ENCODE data around the gene KDR.

The KDR gene

GRCh38 chr4:55122235-55122634, 3.2 kb downstream of the KDR start:
- no peak for DNase-seq

GRCh38 chr4:55121246-55121645, 4.1 kb downstream of the KDR start:
- no peak for DNase-seq

- no peak for DNase-seq
These were observed 7.0 kb downstream of the KDR start for GRCh38 chr4:55118397-55118796.

- no peak for DNase-seq
These were observed 7.9 kb downstream of the KDR start for GRCh38 chr4:55117511-55117910.

DNA sequence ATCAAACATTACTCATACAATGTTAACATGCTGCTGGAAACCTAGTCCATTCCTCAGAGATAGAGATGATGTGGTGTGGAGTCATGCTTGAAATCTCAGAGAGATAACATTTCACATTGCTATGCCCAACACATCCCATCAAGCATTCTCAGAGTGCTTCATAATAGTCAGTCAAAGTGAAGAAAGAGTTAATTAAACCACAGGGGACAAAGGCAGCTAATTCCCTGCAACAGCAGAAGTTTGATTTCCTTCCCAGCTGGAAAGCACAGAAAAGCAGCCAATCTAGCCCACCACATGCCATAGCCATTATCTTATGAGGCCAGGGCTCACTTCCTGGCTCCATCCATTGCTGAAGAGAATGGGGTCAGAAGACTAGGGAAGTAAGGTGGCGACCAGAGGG, 8.9 kb downstream of the KDR start:
- DNase-seq: no peak

- no peak for DNase-seq
These were observed 13.8 kb downstream of the KDR start for GRCh38 chr4:55111601-55112000.

GRCh38 chr4:55110131-55110530, 15.3 kb downstream of the KDR start:
- DNase-seq: no peak

GRCh38 chr4:55107054-55107453, 18.3 kb downstream of the KDR start:
- DNase-seq: no peak

DNA sequence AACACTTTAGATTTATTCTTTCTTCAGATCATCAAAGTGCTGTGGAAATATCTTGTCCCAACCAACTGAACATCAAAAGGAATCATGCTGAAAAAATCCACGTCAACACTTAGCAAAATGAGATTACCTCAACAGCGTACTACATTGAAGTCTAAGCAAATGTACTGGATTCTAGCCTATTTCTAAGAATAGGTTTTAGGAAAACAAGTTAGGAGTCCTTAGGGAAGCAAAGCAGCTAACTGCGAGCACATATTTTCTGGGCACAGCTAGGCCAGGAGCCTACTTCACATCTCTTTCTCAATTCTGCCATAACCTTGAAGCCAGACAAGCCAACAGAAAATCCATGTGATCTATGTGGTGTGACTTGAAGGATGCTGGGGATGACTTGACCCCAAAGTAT, 22.2 kb downstream of the KDR start:
- DNase-seq: no peak

DNA sequence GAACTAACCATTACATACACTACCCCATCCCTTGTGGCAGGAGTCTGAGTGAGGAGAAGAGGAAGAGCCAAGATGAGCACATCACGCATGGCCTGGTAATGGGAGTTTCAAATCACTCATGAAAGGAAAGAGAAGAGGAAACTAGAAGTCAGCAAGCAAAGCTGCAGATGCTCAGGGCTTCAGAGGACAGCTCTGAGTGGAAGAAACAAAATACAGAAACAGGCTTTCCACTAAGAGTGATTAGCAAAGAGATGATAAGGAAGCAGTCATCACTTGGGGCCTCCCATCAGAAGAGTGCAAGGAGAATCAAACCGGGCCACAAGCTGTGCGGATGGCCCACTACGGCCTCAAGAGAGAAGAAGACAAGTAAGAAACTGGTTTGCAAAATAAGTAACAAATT, 25.6 kb downstream of the KDR start:
- DNase-seq: no peak

DNA sequence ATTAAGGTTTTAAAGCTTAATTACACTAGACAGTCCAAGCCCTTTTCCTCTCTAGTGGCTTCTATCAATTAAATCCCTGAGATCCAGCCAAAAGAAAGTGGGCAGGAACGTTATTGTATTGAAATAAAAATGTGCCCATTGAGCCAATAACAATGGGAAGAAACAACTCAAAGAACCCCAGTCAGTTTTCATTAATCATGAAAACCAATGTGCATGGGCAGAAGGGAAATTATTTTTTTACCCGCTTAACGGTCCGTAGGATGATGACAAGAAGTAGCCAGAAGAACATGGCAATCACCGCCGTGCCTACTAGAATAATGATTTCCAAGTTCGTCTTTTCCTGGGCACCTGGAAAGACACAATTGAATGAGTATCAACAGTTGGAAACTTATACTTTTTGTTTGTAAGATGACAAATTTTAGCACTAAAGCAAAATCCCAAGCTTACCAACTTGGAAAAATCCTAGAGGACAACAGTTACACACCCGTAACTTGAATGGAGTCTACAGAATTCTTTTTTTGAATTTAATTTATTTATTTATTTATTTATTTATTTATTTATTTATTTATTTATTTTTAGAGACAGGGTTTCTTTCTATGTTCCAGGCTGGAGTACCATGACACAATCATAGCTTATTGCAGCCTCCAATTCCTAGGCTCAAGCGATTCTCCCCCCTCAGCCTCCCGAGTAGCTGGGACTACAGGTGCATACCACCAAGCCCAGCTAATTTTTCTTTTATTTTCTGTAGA, 26.8 kb downstream of the KDR start:
- DNase-seq: no peak

DNA sequence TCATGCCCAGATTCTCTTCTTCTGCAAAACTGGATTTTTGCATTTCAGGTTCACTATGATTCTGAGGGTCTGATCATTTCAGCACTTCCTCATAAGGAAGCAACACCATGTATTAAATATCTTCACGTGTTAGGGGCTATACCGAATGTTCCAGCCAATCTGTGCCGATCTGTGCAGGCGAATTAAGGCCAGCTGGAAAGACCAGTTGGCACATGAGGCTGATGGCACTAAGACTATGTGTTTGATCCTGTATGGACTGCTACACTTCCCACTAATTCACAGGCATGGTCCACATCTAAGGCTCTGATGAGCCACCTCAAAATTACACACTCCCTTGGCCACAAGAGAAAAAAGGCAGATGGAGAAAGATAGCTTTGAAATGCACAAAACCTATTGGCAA, 28.8 kb downstream of the KDR start:
- no peak for DNase-seq

DNA sequence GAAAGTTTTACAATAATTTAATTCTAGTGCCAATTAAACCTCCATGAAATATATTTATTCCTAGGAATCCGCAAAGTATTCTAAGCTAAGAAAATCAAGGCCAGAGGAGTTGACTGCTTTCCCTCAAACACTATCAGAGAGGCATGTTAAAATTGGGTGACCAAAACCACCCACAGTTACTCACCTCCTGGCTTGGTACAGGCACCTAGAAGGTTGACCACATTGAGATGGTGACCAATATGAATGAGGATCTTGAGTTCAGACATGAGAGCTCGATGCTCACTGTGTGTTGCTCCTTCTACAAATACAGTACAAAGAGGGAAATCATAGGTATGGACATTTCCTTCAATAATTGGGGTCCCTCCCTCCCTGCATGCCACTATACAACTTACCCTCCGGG, 29.4 kb downstream of the KDR start:
- DNase-seq: no peak

DNA sequence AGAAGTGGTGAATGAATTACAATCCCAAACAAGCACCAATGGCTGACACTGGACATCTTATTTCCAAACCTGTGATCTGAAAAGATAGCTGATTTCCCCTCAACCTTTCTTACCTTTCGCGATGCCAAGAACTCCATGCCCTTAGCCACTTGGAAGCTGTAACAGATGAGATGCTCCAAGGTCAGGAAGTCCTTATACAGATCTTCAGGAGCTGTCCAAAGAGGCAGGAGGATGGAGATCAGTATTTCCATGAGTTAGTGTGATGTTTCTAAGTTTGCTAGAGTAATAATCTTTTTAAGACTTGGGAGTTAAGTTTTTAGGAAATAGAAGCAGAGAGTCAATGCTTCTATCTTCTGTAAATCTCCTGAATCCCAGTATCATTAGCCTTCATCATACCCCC, 32.9 kb downstream of the KDR start:
- DNase-seq: no peak

- DNase-seq: no peak
These were observed 35.5 kb downstream of the KDR start for GRCh38 chr4:55089916-55090315.

GRCh38 chr4:55087913-55088260, 37.5 kb downstream of the KDR start:
- no peak for DNase-seq

- no peak for DNase-seq
These were observed 38.1 kb downstream of the KDR start for GRCh38 chr4:55087009-55087912.

GRCh38 chr4:55086578-55086977, 38.8 kb downstream of the KDR start:
- no peak for DNase-seq

DNA sequence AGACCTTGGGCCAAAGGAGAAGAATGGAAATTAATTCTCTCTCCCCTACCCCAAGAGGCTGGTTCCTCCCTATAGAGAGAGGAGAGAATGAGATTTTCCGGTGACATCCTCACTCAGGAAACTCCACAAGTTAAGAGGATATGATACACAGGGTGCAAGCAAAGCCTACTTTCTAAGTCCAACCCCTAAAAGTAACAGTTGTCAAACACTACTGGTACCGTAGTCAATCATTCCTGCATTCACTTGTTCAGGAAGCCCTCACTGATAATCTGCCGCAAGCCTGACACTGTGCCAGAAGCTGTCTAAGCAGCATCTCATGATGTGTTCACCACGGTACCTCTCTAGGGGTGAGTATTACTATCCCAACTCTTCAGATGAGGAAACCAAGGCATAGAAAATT, 41.7 kb downstream of the KDR start:
- no peak for DNase-seq

GRCh38 chr4:55082756-55083155, 42.6 kb downstream of the KDR start:
- DNase-seq: no peak

GRCh38 chr4:55080174-55080865, 45.1 kb downstream of the KDR start:
- no peak for DNase-seq

DNA sequence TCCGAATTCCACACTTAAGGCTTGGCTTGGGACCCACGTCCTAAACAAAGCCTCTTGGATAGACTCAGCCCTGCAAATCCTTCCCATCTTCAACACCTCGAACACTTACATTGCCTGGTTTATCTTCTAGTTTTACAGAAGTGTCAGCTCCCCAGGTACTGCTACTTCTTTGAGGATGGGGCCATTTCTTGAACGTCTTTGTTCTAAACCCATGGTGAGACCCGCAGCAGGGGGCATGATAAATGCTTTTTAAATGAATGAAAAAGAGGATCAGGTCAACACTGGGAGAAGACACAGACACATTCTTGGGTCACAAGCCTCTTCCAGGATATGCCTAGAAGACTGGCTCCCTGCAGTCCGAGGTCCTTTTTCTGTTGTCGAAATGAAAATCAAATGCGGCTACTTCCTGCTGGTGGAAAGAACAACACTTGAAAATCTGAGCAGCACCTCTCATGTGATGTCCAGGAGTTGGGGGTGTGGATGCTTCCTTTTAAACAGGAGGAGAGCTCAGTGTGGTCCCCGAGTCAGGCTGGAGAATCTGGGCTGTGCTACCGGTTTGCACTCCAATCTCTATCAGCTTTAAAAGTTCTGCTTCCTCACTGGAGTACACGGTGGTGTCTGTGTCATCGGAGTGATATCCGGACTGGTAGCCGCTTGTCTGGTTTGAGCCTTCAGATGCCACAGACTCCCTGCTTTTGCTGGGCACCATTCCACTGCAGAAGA, 45.8 kb downstream of the KDR start:
- no peak for DNase-seq

GRCh38 chr4:55078987-55079386, 46.4 kb downstream of the KDR start:
- no peak for DNase-seq
